GM21528 (cell line): ENCODE data around the gene KRTAP5-5.

ENCODE experiments used
- ATAC-seq: cut with Tn5 transposase; IDR thresholded peaks from one replicate; pipeline ENCODE4 v1.9.1; 2021; ENCODE audit warnings: mild to moderate bottlenecking, moderate library complexity; ENCODE audit not compliant: unreplicated experiment, low FRiP score

The KRTAP5-5 gene

GRCh38 chr11:1673446-1674172 is 44.0 kb downstream of the KRTAP5-5 start:
- ATAC-seq, result no peak

DNA sequence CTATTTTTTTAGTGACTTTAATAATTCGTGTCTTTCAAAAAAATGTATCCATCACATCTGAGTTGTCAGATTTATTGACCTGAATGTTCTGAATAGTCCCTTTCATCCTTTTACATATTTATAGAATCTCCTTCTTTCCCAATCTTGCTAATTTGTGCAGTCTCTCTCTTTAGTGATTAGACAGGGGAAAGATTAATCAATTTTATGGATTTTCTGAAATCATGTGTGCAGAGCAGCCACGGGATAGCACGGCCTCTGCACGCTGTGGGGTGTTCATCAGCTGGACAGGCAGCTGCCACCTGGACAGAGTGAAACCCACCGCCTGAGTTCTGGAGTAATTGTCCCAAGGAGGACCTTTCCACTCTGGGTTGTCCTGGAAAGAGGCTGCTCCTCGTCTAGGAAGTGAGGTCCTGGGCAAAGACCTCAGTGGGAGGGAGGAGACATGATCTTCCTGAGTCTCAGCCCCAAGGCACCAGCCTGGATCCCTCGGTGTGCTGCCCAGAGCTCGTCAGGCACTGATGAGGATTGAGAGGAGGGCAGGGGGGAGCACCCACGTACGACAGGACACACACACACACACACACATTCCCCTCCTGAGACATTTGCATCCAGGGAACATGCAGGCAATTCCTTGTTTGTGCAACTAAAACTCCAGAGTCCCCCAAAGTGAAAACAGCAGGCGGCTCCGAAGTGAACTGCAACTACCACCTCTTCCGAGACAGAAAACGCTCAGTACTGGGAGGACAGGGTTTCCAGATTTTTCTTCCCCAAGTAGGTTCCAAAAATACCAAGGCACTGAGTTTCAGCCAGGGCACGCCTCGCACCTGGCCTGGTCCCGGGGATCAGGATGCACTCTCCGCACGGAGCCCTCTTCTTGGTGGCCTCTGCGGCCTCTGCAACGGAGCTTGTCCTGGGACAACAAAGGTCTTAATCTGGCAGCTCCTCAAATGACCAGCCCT is 44.9 kb downstream of the KRTAP5-5 start:
- ATAC-seq, result no peak

DNA sequence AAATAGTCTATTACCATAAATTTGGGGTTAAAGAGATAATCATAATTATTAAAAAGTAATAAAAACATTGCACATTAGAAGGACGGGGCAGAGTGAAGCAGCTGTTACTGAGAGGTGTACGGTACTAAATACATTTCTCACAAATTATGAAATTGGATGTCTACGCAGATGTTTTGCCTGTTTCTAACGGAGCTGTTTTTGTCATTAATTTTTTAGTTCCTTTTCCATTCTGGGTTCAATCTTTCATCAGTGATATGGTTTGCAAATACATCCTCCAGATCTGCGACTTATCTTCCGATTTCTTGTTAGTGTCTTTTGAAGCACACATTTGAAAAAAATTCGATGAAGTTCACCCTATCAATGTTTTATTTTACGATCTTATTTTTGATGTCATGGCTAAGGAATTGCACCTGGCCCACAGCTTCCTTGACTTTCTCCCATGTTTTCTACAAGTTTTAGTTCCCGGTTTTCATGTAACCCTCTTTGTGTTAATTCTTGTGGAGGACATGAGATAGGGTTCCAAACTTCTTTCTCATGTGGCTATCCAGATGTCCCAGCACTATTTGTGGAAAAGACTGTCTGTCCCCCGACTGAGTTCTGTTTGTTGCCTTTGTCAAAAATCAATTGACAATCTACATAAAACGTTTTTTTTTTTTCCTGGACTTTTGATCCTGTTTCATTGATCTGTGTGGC is 46.1 kb downstream of the KRTAP5-5 start:
- no peak for ATAC-seq

DNA sequence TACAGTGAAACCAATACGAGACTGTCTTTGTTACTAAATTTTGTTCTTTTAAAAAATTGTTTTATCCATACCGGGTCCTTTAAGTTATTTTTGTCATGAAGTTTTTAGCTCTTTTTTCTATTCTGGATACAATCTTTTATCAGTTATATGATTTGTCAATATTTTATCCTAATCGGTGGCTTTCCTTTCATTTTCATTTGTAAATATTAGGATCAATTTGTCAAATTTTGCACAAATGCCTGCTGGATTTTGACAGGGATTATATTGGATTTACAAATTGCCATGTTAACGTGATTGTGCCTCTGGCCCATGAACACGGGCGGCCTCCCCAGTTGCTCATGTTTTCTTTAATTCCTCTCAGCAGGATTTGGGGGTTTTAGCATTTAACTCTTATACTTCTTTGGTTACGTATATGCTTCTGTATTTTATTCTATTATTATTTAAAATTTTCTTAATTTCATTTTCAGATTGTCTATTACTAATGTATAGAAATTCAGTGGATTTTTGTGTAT is 46.7 kb downstream of the KRTAP5-5 start:
- no peak for ATAC-seq

DNA sequence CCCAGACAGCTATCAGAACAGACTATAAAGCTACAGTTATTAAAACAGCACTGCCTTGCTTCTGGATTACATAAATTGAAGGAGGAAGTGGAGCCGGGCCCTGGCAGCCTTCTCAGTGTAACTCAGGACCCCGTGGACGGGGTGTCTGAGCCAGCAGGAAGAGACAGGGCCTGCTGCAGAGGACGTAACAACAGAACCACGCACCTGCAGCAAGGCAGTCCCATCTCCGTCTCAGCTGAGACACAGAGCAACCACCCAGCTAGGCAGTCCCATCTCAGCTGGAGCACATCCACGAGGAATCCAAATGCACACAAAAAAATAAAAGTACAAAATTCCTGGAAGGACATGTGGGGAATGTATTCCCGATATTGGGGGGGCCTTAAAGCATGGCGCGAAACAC is 50.3 kb downstream of the KRTAP5-5 start:
- ATAC-seq, result no peak
